PC-3 (cell line): Measurements from ENCODE around the gene CRLF1. TPM values are rescaled to one million over a fixed set of nuclear protein-coding genes. Genes with fewer than 3 reads are reported as not detected.
"Not testable (repeated sequence)": the region's sequence is repeated elsewhere in the genome, so short reads cannot be mapped to it uniquely, and the experiment has no call there.

Experiments used
- ATAC-seq: fragments of 200-7000 bp; cut with Tn5 transposase; 2 replicates; pipeline ENCODE4 v1.9.1; 2020; ENCODE audit warnings: mild to moderate bottlenecking, moderate library complexity
- BruUV-seq: library from RNA; stranded (reverse); fragments of 400-500 nt; replicated peaks from 2 replicates; lab custom pipeline; 2021; lab: Mats Ljungman, UMichigan
- CTCF ChIA-PET: fragments of 300-600 bp; sonication (Branson Sonifier 250); formaldehyde crosslinking; loops from one replicate; lab custom pipeline; 2022; ENCODE audit warnings: antibody characterized with exemption; lab: Charles Lee
- POLR2A ChIA-PET: fragments of 300-600 bp; sonication (Branson Sonifier 250); formaldehyde crosslinking; loops from one replicate; lab custom pipeline; 2022; ENCODE audit warnings: antibody characterized with exemption; ENCODE audit not compliant: unreplicated experiment; lab: Charles Lee
- DNase-seq: peaks from one replicate; pipeline ENCODE4 v3.0.0-alpha.2; 2015
- H2AFZ ChIP-seq: fragments of 300-600 bp; sonication (generic); 2 replicates; pipeline ENCODE4 v1.6.0; 2016; ENCODE audit warnings: antibody characterized with exemption, low read length
- H3F3A ChIP-seq: fragments of 300-600 bp; sonication (generic); one replicate; pipeline ENCODE4 v1.6.0; 2017; ENCODE audit warnings: antibody characterized with exemption, low read length, control low read depth, mild to moderate bottlenecking; ENCODE audit not compliant: unreplicated experiment
- H3K27ac ChIP-seq: fragments of 300-600 bp; sonication (generic); 2 replicates; pipeline ENCODE4 v1.5.1; 2016; ENCODE audit warnings: mild to moderate bottlenecking, low read length
- H3K27me3 ChIP-seq: fragments of 300-600 bp; sonication (generic); 2 replicates; pipeline ENCODE4 v1.6.1; 2016; ENCODE audit warnings: low read length, mixed read lengths
- H3K36me3 ChIP-seq: fragments of 300-600 bp; sonication (generic); 2 replicates; pipeline ENCODE4 v1.6.1; 2016; ENCODE audit warnings: low read depth, mixed run types, low read length, mixed read lengths
- H3K4me1 ChIP-seq: fragments of 300-600 bp; sonication (generic); 2 replicates; pipeline ENCODE4 v1.5.1; 2016; ENCODE audit warnings: low read length; ENCODE audit not compliant: insufficient read depth
- H3K4me2 ChIP-seq: fragments of 300-600 bp; sonication (generic); 2 replicates; pipeline ENCODE4 v1.6.0; 2016; ENCODE audit warnings: low read length
- H3K4me3 ChIP-seq: fragments of 300-600 bp; sonication (generic); 2 replicates; pipeline ENCODE4 v1.5.1; 2016; ENCODE audit warnings: mild to moderate bottlenecking, low read length, mixed read lengths
- H3K79me2 ChIP-seq: fragments of 300-600 bp; sonication (generic); 2 replicates; pipeline ENCODE4 v1.6.1; 2017; ENCODE audit warnings: low read length, mixed read lengths
- H3K9ac ChIP-seq: fragments of 300-600 bp; sonication (generic); 2 replicates; pipeline ENCODE4 v1.6.0; 2016; ENCODE audit warnings: mild to moderate bottlenecking, low read length
- H3K9me2 ChIP-seq: fragments of 300-600 bp; sonication (generic); replicated peaks from 2 replicates; pipeline ENCODE4 v1.6.1; 2016; ENCODE audit warnings: mixed run types, low read length, mixed read lengths
- H3K9me3 ChIP-seq: fragments of 300-600 bp; sonication (generic); 2 replicates; pipeline ENCODE4 v1.6.1; 2016; ENCODE audit warnings: low read length, mixed read lengths
- H4K20me1 ChIP-seq: fragments of 300-600 bp; sonication (generic); 2 replicates; pipeline ENCODE4 v1.6.1; 2016; ENCODE audit warnings: low read length, mixed read lengths
- CTCF ChIP-seq: fragments of 300-600 bp; sonication (generic); conservative IDR thresholded peaks from 2 replicates; pipeline ENCODE4 v1.5.1; 2017; ENCODE audit warnings: antibody characterized with exemption, low read depth, mild to moderate bottlenecking, low read length
- EZH2 ChIP-seq: fragments of 300-600 bp; sonication (generic); IDR thresholded peaks from one replicate; pipeline ENCODE4 v1.6.1; 2017; ENCODE audit warnings: antibody characterized with exemption, mild to moderate bottlenecking, low read length; ENCODE audit not compliant: unreplicated experiment
- EZH2phosphoT487 ChIP-seq: fragments of 300-600 bp; sonication (generic); IDR thresholded peaks from 2 replicates; pipeline ENCODE4 v1.6.1; 2018; ENCODE audit warnings: mild to moderate bottlenecking, antibody characterized with exemption, low read length, borderline replicate concordance
- intact Hi-C: fragments of 100-400 bp; cut with micrococcal nuclease; formaldehyde crosslinking; loops from 2 replicates; pipeline ENCODE4 v1.9.0; 2023
- total RNA-seq: library from RNA; depleted of rRNA; stranded (reverse); fragments of >200 nt; gene quantifications from 2 replicates; pipeline ENCODE4 v1.2.3, GENCODE V29; 2014

CRLF1 gene
- total RNA-seq, 1 experiment from 2014 or later, result 2.6 TPM

DNA sequence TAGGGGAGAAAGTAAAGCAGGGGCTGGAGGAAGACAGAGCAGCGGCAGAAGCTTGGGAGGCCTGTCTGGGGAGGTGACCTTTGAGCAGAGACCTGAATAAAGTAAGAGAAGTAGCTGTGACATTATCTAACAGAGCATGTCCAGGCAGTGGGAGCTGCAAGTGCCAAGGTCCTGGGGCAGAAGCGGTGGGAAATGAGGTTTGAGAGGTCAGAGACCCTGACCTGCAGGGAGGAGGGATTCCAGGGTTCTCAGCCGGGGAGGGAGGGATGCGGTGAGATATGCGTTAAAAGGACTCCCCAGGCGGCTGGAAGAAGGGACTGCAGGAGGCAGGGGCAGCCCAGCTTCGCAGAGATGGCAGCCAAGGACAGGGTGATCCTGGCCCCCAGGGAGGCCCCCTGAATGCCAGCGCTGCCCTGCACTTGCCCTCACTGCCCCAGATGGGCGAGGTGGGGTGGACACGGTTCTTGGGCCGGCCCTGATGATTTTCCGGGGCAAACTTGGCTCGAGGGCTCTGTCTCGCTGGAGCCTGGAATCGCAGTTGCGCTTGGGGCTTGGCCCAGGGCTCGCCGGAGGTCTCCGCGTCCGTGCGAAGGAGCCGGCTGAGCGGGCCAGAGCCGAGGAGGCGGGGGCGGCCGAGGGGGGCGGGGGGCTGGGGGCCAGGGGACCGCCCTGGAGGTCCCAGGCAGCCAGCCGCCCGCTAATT, 3.2 kb downstream of the CRLF1 start:
- Histone ChIP-seq H3K4me2 (no peak overlapping the region), H3K4me3 (no peak overlapping the region), H3F3A (no peaks in the 10 kb centered on the region), H3K36me3 (no peaks in the 10 kb centered on the region), H3K9ac (no peak overlapping the region), H3K27me3 (peaks cover 36% of the 10 kb centered on the region), H3K79me2 (no peaks in the 10 kb centered on the region), H3K4me1 (no peaks in the 10 kb centered on the region; the same call in 1 of the 2 replicates), H3K9me3 (no peaks in the 10 kb centered on the region), H4K20me1 (no peaks in the 10 kb centered on the region), H2AFZ (no peak overlapping the region), H3K27ac (no peak overlapping the region), H3K9me2 (no peaks in the 10 kb centered on the region)
- DNase-seq (peak; percentile 15), ATAC-seq (peak; percentile 60)
- POLR2A ChIA-PET, result no interaction called here
- no TSS peak for BruUV-seq
- TF ChIP-seq EZH2phosphoT487, result no peak
- peak; percentile 25; the same call in 1 of the 2 replicates for TF ChIP-seq CTCF
- intact Hi-C loops, result loop anchor here (10.0 kb wide), 1 partner anchor 171 kb away; no protein-coding TSS in a partner anchor
- CTCF ChIA-PET, result no interaction called here

GRCh38 chr19:18601875-18602274, 4.7 kb downstream of the CRLF1 start:
- H3K4me3 ChIP-seq, result no peak overlapping the region
- H3K27ac ChIP-seq, result no peak overlapping the region
- H4K20me1 ChIP-seq, result no peaks in the 10 kb centered on the region
- no peak overlapping the region for H3K9ac ChIP-seq
- H3K79me2 ChIP-seq, result no peaks in the 10 kb centered on the region
- no TSS peak for BruUV-seq
- ATAC-seq, result no peak
- POLR2A ChIA-PET, result no interaction called here
- H3K4me1 ChIP-seq, result no peaks in the 10 kb centered on the region
- no peak for DNase-seq
- no peaks in the 10 kb centered on the region for H3F3A ChIP-seq
- no peak overlapping the region for H2AFZ ChIP-seq
- CTCF ChIA-PET, result no interaction called here
- no peak overlapping the region for H3K4me2 ChIP-seq
- H3K36me3 ChIP-seq, result no peaks in the 10 kb centered on the region
- peaks cover 23% of the 10 kb centered on the region for H3K27me3 ChIP-seq
- H3K9me2 ChIP-seq, result no peaks in the 10 kb centered on the region
- TF ChIP-seq EZH2phosphoT487 (no peak), EZH2 (no peak), CTCF (no peak)
- H3K9me3 ChIP-seq, result no peaks in the 10 kb centered on the region
- intact Hi-C loops, result loop anchor here (10.0 kb wide), 1 partner anchor 173 kb away; no protein-coding TSS in a partner anchor

DNA sequence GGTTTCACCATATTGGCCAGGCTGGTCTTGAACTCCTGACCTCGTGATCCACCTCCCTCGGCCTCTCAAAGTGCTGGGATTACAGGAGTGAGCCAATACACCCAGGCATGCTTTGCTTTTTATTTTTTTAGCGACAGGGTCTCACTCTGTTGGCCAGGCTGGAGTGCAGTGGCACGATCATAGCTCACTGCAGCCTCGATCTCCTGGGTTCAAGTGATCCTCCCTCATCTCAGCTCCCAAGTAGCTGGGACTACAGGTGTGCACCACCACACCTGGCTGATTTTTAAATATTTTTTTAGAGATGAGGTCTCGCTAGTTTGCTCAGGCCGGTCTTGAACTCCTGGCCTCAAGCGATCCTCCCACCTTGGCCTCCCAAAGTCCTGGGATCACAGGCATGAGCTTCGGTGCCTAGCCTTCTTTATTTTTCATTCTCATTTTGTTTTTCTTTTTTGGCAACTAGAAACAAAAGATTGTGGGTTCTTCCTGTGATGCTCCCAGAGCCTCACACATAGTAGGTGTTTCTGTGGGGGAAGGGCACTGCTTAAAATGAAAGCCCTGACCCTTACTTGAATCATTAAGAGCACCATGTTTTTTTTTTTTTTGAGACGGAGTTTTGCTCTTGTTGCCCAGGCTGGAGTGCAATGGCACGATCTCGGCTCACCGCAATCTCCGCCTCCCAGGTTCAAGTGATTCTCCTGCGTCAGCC, 5.8 kb downstream of the CRLF1 start:
- H3K4me2 ChIP-seq, CTCF ChIA-PET: not testable (repeated sequence)

More for the DNA sequence above, 5.8 kb downstream of the CRLF1 start:
- H3K9me2 ChIP-seq, H3F3A ChIP-seq, H3K9me3 ChIP-seq, H4K20me1 ChIP-seq, H3K9ac ChIP-seq, H3K79me2 ChIP-seq, H3K36me3 ChIP-seq, H3K4me1 ChIP-seq, H3K27ac ChIP-seq, DNase-seq, POLR2A ChIA-PET, ATAC-seq, H3K4me3 ChIP-seq, BruUV-seq, H2AFZ ChIP-seq: not testable (repeated sequence)
- peaks cover 18% of the 10 kb centered on the region for H3K27me3 ChIP-seq
- intact Hi-C loops, result loop anchor here (10.0 kb wide), 1 partner anchor 174 kb away; no protein-coding TSS in a partner anchor
